Gastroesophageal sphincter (tissue), 3 donors: ENCODE data around the gene SSU72.

ENCODE experiments used
- EP300 ChIP-seq: sonication (generic); formaldehyde crosslinking; IDR thresholded peaks from one replicate; pipeline ENCODE4 v1.6.1; 2017; ENCODE audit warnings: antibody characterized with exemption, mild to moderate bottlenecking
- POLR2A ChIP-seq, 2 donors: fragments of 450-650 bp; IDR thresholded peaks; one replicate each; pipeline ENCODE4 v1.6.1; 2017; ENCODE audit warnings: antibody characterized with exemption in 2 of 2, mild to moderate bottlenecking in 2 of 2, moderate library complexity in 1 of 2
- POLR2AphosphoS5 ChIP-seq: sonication (generic); formaldehyde crosslinking; IDR thresholded peaks from one replicate; pipeline ENCODE4 v1.6.1; 2017; ENCODE audit warnings: antibody characterized with exemption
- TF ChIP-seq, protein P1 (sequence below), 4 experiments: fragments of 200-600 bp in 2 of 4; fragments of 450-650 bp in 2 of 4; sonication (generic) in 1 of 4; IDR thresholded peaks; one replicate each; pipeline ENCODE4 v1.5.1; 2017 to 2019; ENCODE audit warnings: antibody characterized with exemption in 4 of 4, mild to moderate bottlenecking in 2 of 4, moderate library complexity in 2 of 4

DNA sequence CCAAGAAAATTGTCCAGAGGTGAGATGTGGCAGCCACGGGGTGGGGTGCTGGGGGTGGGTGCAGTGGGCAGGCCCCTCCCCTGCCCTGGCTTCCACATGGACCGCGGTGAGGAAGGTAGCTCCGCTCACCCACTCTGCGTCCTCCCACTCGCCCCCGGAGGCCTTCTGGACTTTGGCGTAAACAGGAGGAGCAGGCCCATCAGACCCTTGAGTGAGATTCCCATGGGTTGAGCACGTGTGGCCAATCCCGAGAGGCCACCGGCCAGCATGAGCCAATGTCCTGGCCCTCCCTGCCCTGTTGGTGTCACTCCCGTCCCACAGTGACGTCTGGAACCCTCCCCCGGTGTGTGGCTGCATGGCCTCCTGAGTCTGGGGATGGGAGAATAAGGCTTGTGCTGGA, 26.1 kb downstream of the SSU72 start:
- TF ChIP-seq, protein P1, sequence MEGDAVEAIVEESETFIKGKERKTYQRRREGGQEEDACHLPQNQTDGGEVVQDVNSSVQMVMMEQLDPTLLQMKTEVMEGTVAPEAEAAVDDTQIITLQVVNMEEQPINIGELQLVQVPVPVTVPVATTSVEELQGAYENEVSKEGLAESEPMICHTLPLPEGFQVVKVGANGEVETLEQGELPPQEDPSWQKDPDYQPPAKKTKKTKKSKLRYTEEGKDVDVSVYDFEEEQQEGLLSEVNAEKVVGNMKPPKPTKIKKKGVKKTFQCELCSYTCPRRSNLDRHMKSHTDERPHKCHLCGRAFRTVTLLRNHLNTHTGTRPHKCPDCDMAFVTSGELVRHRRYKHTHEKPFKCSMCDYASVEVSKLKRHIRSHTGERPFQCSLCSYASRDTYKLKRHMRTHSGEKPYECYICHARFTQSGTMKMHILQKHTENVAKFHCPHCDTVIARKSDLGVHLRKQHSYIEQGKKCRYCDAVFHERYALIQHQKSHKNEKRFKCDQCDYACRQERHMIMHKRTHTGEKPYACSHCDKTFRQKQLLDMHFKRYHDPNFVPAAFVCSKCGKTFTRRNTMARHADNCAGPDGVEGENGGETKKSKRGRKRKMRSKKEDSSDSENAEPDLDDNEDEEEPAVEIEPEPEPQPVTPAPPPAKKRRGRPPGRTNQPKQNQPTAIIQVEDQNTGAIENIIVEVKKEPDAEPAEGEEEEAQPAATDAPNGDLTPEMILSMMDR (IDR thresholded peaks at IDR 0.05) = no peak
- TF ChIP-seq POLR2AphosphoS5 = no peak
- TF ChIP-seq EP300 = no peak
- TF ChIP-seq POLR2A (IDR thresholded peaks at IDR 0.05) = no peak
